Panc1 (cell line): ENCODE measurements around the gene DRP2. TPM values are rescaled to one million over a fixed set of nuclear protein-coding genes. Genes with fewer than 3 reads are reported as not detected.
A peak's percentile ranks its signal among the peaks of the same experiment; 100 is the strongest.

Experiments
- ATAC-seq: fragments of 200-7000 bp; cut with Tn5 transposase; 2 replicates; pipeline ENCODE4 v1.9.1; 2020; ENCODE audit warnings: mild to moderate bottlenecking, moderate library complexity
- Bru-seq: library from RNA; stranded (reverse); fragments of 400-500 nt; gene quantifications from one replicate; lab custom pipeline; 2021; lab: Mats Ljungman, UMichigan
- BruChase-seq, 2 experiments: library from RNA; stranded (reverse); fragments of 400-500 nt; gene quantifications; one replicate each; lab custom pipeline; 2021; lab: Mats Ljungman, UMichigan
- BruUV-seq: library from RNA; stranded (reverse); fragments of 400-500 nt; replicated peaks from 2 replicates; lab custom pipeline; 2021; lab: Mats Ljungman, UMichigan
- CTCF ChIA-PET: fragments of 300-600 bp; sonication (Branson Sonifier 250); formaldehyde crosslinking; loops from one replicate; lab custom pipeline; 2022; ENCODE audit warnings: antibody characterized with exemption; lab: Charles Lee
- POLR2A ChIA-PET: fragments of 300-600 bp; sonication (Branson Sonifier 250); formaldehyde crosslinking; loops from one replicate; lab custom pipeline; 2022; ENCODE audit warnings: antibody characterized with exemption; lab: Charles Lee
- DNase-seq: peaks from one replicate; pipeline ENCODE4 v3.0.0-alpha.2; 2010; ENCODE audit warnings: low read depth, low spot score
- H3K27ac ChIP-seq: 2 replicates; pipeline ENCODE4 v1.5.1; 2011; ENCODE audit warnings: mild to moderate bottlenecking, low read length, inconsistent platforms
- H3K27me3 ChIP-seq: fragments of 200-500 bp; sonication (Bioruptor generic); 2 replicates; pipeline ENCODE4 v1.6.0; 2014; ENCODE audit warnings: low read length, inconsistent platforms; ENCODE audit not compliant: control insufficient read depth, insufficient read depth
- H3K36me3 ChIP-seq: fragments of 200-500 bp; sonication (Bioruptor generic); 2 replicates; pipeline ENCODE4 v1.5.1; 2014; ENCODE audit warnings: inconsistent platforms, mild to moderate bottlenecking, low read length, moderate library complexity; ENCODE audit not compliant: control insufficient read depth, insufficient read depth
- H3K4me1 ChIP-seq: 2 replicates; pipeline ENCODE4 v1.5.1; 2011; ENCODE audit warnings: inconsistent platforms, mild to moderate bottlenecking, low read length, moderate library complexity; ENCODE audit not compliant: control insufficient read depth, insufficient read depth
- H3K4me3 ChIP-seq, 2 experiments: 2 replicates each; pipeline ENCODE4 v1.5.1; 2011 to 2012; ENCODE audit warnings: low read depth in 2 of 2, low read length in 2 of 2, mild to moderate bottlenecking in 2 of 2, inconsistent platforms in 1 of 2, moderate library complexity in 1 of 2
- H3K9me3 ChIP-seq: fragments of 200-500 bp; sonication (Bioruptor generic); 2 replicates; pipeline ENCODE4 v1.5.1; 2014; ENCODE audit warnings: low read depth, mild to moderate bottlenecking, inconsistent platforms, low read length, moderate library complexity; ENCODE audit not compliant: control insufficient read depth, insufficient read depth
- CTCF ChIP-seq: fragments of 450-650 bp; IDR thresholded peaks from 2 replicates; pipeline ENCODE4 v1.5.1; 2017; ENCODE audit warnings: mild to moderate bottlenecking
- POLR2AphosphoS5 ChIP-seq: IDR thresholded peaks from 2 replicates; pipeline ENCODE4 v1.6.1; 2012; ENCODE audit warnings: mild to moderate bottlenecking, low read depth, low read length, moderate library complexity
- REST ChIP-seq, 2 experiments: IDR thresholded peaks; 2 replicates each; pipeline ENCODE4 v1.6.1; 2011 to 2012; ENCODE audit warnings: low read depth in 2 of 2, control low read depth in 1 of 2, low read length in 1 of 2, mild to moderate bottlenecking in 1 of 2, moderate library complexity in 1 of 2; ENCODE audit not compliant: insufficient read depth in 1 of 2
- SIN3A ChIP-seq: IDR thresholded peaks from 2 replicates; pipeline ENCODE4 v1.6.1; 2012; ENCODE audit warnings: low read depth, mild to moderate bottlenecking, low read length, moderate library complexity, borderline replicate concordance; ENCODE audit not compliant: insufficient read depth
- TCF7L2 ChIP-seq: IDR thresholded peaks from 2 replicates; pipeline ENCODE4 v1.6.1; 2011; ENCODE audit warnings: mild to moderate bottlenecking, low read depth, low read length, inconsistent platforms
- in situ Hi-C: cut with HindIII; loops from 2 replicates; pipeline ENCODE4 v1.10.0; 2016; ENCODE audit warnings: low sequenced_read_pairs, low pct_unique_long_range_greater_than_20kb
- intact Hi-C: fragments of 100-400 bp; cut with micrococcal nuclease; formaldehyde crosslinking; loops from one replicate; pipeline ENCODE4 v1.10.0; 2022; ENCODE audit not compliant: unreplicated experiment
- long read RNA-seq: library from polyadenylated mRNA; unstranded; transcript quantifications from one replicate; pipeline ENCODE4 v2.0.0, GENCODE V29; 2021; ENCODE audit not compliant: unreplicated experiment
- polyA plus RNA-seq: library from polyadenylated mRNA; unstranded; fragments of >200 nt; gene quantifications from one replicate; pipeline ENCODE4 v1.2.1, GENCODE V29; 2012; ENCODE audit warnings: missing spikeins; ENCODE audit not compliant: insufficient read length
- total RNA-seq: library from RNA; stranded (reverse); gene quantifications from one replicate; pipeline ENCODE4 v1.2.1, GENCODE V29; 2021; ENCODE audit not compliant: unreplicated experiment

DRP2 gene
- total RNA-seq (0.15 TPM), Bru-seq, nascent RNA (percentile 27 among the genes with signal in this experiment), BruChase-seq, experiment 1, labeled RNA remaining after a 2-hour chase (percentile 41 among the genes with signal in this experiment), BruChase-seq, experiment 2, labeled RNA remaining after a 6-hour chase (percentile 32 among the genes with signal in this experiment)
- polyA plus RNA-seq: 0.06 TPM
- long read RNA-seq: 0 reads

- TF ChIP-seq POLR2AphosphoS5 (no peak), REST (IDR thresholded peaks at IDR 0.05; ENCODE audit: insufficient read depth in 1 of 2, low read depth in 2 of 2, low read length in 1 of 2) (no peak), TCF7L2 (no peak), CTCF (no peak), SIN3A (no peak)
These were observed at the start of gene DRP2 for GRCh38 chrX:101219116-101219863. DRP2 (plus strand) TSS chrX:101219786; CDS start chrX:101231648, 11,862 bp downstream.

GRCh38 chrX:101171883-101172400 is 47.6 kb upstream of the DRP2 start:
- ATAC-seq (no peak), DNase-seq (no peak)
- BruUV-seq: no TSS peak
- CTCF ChIA-PET: no interaction called here
- intact Hi-C loops (no loop called here), in situ Hi-C loops (no loop called here)
- no peaks in the 10 kb centered on the region for H3K27me3 ChIP-seq
- H3K4me3 ChIP-seq: no peak overlapping the region
- POLR2A ChIA-PET: no interaction called here
- no peak for TF ChIP-seq SIN3A
- TF ChIP-seq CTCF: no peak
- no peak for TF ChIP-seq REST (IDR thresholded peaks at IDR 0.05; ENCODE audit: insufficient read depth in 1 of 2, low read depth in 2 of 2, low read length in 1 of 2)
- H3K4me1 ChIP-seq: no peaks in the 10 kb centered on the region
- H3K36me3 ChIP-seq: no peaks in the 10 kb centered on the region; the same call in 1 of the 2 replicates
- no peak overlapping the region for H3K27ac ChIP-seq
- no peaks in the 10 kb centered on the region for H3K9me3 ChIP-seq

More at GRCh38 chrX:101219116-101219863, at the start of gene DRP2:
- ChIA-PET POLR2A (no interaction called here), CTCF (no interaction called here)
- intact Hi-C loops: no loop called here
- no peaks in the 10 kb centered on the region for H3K9me3 ChIP-seq
- ATAC-seq: no peak
- in situ Hi-C loops: no loop called here
- no peaks in the 10 kb centered on the region for H3K27me3 ChIP-seq
- no TSS peak for BruUV-seq
- no peaks in the 10 kb centered on the region for H3K36me3 ChIP-seq
- no peak within 1 kb of the TSS for H3K27ac ChIP-seq
- H3K4me3 ChIP-seq: no peak within 1 kb of the TSS
- no peaks in the 10 kb centered on the region for H3K4me1 ChIP-seq
- no peak for DNase-seq
